Smooth muscle cell (in vitro differentiated cells): ENCODE measurements around the gene RAB11FIP3. TPM values are rescaled to one million over a fixed set of nuclear protein-coding genes. Genes with fewer than 3 reads are reported as not detected.
A peak's percentile ranks its signal among the peaks of the same experiment; 100 is the strongest.

ENCODE experiments used
- DNase-seq: peaks from one replicate; lab custom pipeline; 2025; ENCODE audit not compliant: unreplicated experiment; lab: John Stamatoyannopoulos, UW
- H2AFZ ChIP-seq: fragments of 200-600 bp; sonication (generic); 2 replicates; pipeline ENCODE4 v1.6.0; 2016; ENCODE audit warnings: antibody characterized with exemption, low read depth, mild to moderate bottlenecking
- H3F3A ChIP-seq: fragments of 200-600 bp; sonication (generic); 2 replicates; pipeline ENCODE4 v1.6.0; 2017; ENCODE audit warnings: antibody characterized with exemption, low read depth
- H3K27ac ChIP-seq: fragments of 200-600 bp; sonication (generic); 2 replicates; pipeline ENCODE4 v1.5.1; 2016; ENCODE audit warnings: low read depth, mild to moderate bottlenecking
- H3K27me3 ChIP-seq: fragments of 200-600 bp; sonication (generic); 2 replicates; pipeline ENCODE4 v1.6.1; 2016; ENCODE audit warnings: low read depth, mild to moderate bottlenecking
- H3K36me3 ChIP-seq: fragments of 200-600 bp; sonication (generic); 2 replicates; pipeline ENCODE4 v1.5.1; 2016; ENCODE audit warnings: low read depth
- H3K4me1 ChIP-seq: fragments of 200-600 bp; sonication (generic); 2 replicates; pipeline ENCODE4 v1.5.1; 2016; ENCODE audit warnings: low read depth
- H3K4me2 ChIP-seq: fragments of 200-600 bp; sonication (generic); 2 replicates; pipeline ENCODE4 v1.6.0; 2016; ENCODE audit warnings: mild to moderate bottlenecking
- H3K4me3 ChIP-seq: fragments of 200-600 bp; sonication (generic); 2 replicates; pipeline ENCODE4 v1.5.1; 2016; ENCODE audit warnings: mild to moderate bottlenecking
- H3K79me2 ChIP-seq: fragments of 200-600 bp; sonication (generic); 2 replicates; pipeline ENCODE4 v1.6.0; 2016; ENCODE audit warnings: low read depth, mild to moderate bottlenecking
- H3K9ac ChIP-seq: fragments of 200-600 bp; sonication (generic); 2 replicates; pipeline ENCODE4 v1.6.0; 2016; ENCODE audit warnings: low read depth
- H3K9me3 ChIP-seq: fragments of 200-600 bp; sonication (generic); replicated peaks from 2 replicates; pipeline ENCODE4 v1.5.1; 2016; ENCODE audit warnings: low read depth
- H4K20me1 ChIP-seq: fragments of 200-600 bp; sonication (generic); 2 replicates; pipeline ENCODE4 v1.6.0; 2016; ENCODE audit warnings: low read depth
- WGBS: methylation state at CpG from one replicate; pipeline ENCODE4 v1.1.7; 2016; ENCODE audit warnings: low lambda C conversion rate; 5-methylcytosine and 5-hydroxymethylcytosine counted together
- polyA plus RNA-seq: library from polyadenylated mRNA; unstranded; fragments of >200 nt; fragmentation: Nextera tagmentation; extraction: Ambion mirVana; gene quantifications from 2 replicates; pipeline ENCODE4 v1.2.1, GENCODE V29; 2016
- total RNA-seq: library from RNA; depleted of rRNA; stranded (reverse); fragments of >200 nt; gene quantifications from 2 replicates; pipeline ENCODE4 v1.2.3, GENCODE V29; 2014
- TF ChIP-seq, protein P1 (sequence below): fragments of 200-600 bp; sonication (generic); IDR thresholded peaks from 2 replicates; pipeline ENCODE4 v1.5.1; 2017; ENCODE audit warnings: borderline replicate concordance, mild to moderate bottlenecking, antibody characterized with exemption; ENCODE audit not compliant: insufficient read depth, poor library complexity, severe bottlenecking

The RAB11FIP3 gene
- total and polyA plus RNA-seq, 2 experiments from 2014 or later = 19.5 to 20.4 TPM

GRCh38 chr16:424033-424622 lies 1.3 kb upstream of the RAB11FIP3 start:
- peak; percentile 52 for DNase-seq
- WGBS = 15% methylated on average over 20 of the region's 20 CpGs
- H3F3A ChIP-seq = peaks cover 10% of the 10 kb centered on the region
- no peaks in the 10 kb centered on the region for H3K36me3 ChIP-seq
- H3K4me2 ChIP-seq = peak overlapping the region; percentile 95
- H3K9ac ChIP-seq = no peak overlapping the region
- peak overlapping the region; percentile 68 for H2AFZ ChIP-seq
- H3K79me2 ChIP-seq = peaks cover 29% of the 10 kb centered on the region
- TF ChIP-seq, protein P1, sequence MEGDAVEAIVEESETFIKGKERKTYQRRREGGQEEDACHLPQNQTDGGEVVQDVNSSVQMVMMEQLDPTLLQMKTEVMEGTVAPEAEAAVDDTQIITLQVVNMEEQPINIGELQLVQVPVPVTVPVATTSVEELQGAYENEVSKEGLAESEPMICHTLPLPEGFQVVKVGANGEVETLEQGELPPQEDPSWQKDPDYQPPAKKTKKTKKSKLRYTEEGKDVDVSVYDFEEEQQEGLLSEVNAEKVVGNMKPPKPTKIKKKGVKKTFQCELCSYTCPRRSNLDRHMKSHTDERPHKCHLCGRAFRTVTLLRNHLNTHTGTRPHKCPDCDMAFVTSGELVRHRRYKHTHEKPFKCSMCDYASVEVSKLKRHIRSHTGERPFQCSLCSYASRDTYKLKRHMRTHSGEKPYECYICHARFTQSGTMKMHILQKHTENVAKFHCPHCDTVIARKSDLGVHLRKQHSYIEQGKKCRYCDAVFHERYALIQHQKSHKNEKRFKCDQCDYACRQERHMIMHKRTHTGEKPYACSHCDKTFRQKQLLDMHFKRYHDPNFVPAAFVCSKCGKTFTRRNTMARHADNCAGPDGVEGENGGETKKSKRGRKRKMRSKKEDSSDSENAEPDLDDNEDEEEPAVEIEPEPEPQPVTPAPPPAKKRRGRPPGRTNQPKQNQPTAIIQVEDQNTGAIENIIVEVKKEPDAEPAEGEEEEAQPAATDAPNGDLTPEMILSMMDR = no peak
- peaks cover 30% of the 10 kb centered on the region for H4K20me1 ChIP-seq
- peak overlapping the region; percentile 58 for H3K4me3 ChIP-seq
- H3K27me3 ChIP-seq = no peaks in the 10 kb centered on the region
- H3K9me3 ChIP-seq = no peaks in the 10 kb centered on the region
- H3K4me1 ChIP-seq = peaks cover 14% of the 10 kb centered on the region
- H3K27ac ChIP-seq = peak overlapping the region; percentile 68

GRCh38 chr16:424623-425081 lies 797 bp upstream of the RAB11FIP3 start:
- 20% methylated on average over 31 of the region's 31 CpGs for WGBS
- TF ChIP-seq, protein P1 = no peak
- Histone ChIP-seq H3K9ac (peak overlapping the region; percentile 79), H3K4me1 (peaks cover 14% of the 10 kb centered on the region), H3K4me3 (peak overlapping the region; percentile 58), H4K20me1 (peaks cover 35% of the 10 kb centered on the region), H2AFZ (peak overlapping the region; percentile 68), H3K9me3 (no peaks in the 10 kb centered on the region), H3K27ac (peak overlapping the region; percentile 68), H3F3A (peaks cover 10% of the 10 kb centered on the region), H3K79me2 (peaks cover 30% of the 10 kb centered on the region), H3K4me2 (peak overlapping the region; percentile 95), H3K36me3 (no peaks in the 10 kb centered on the region), H3K27me3 (no peaks in the 10 kb centered on the region)
- DNase-seq = peak; percentile 57

DNA sequence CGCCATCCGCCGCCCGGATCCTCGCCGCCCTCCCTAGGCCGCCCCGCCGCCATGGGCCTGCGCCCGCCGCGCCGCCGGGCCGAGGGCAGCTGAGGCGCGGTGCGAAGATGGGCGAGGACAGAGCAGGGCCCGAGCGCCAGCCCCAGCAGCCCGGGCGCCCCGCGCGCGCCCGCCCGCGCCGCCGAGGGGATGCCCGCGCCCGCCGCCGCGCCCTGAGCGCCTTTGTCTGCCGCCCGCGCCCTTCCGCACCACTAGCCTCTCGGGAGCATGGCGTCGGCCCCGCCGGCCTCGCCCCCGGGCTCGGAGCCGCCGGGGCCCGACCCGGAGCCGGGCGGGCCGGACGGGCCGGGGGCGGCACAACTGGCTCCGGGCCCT lies 278 bp downstream of the RAB11FIP3 start:
- WGBS = 0% methylated on average over 39 of the region's 63 CpGs
- TF ChIP-seq, protein P1 = no peak
- no peaks in the 10 kb centered on the region for H3K27me3 ChIP-seq
- peak overlapping the region; percentile 68 for H3K27ac ChIP-seq
- no peak overlapping the region for H2AFZ ChIP-seq
- H3K9me3 ChIP-seq = no peaks in the 10 kb centered on the region
- H3K4me2 ChIP-seq = peak overlapping the region; percentile 95
- H3F3A ChIP-seq = peaks cover 10% of the 10 kb centered on the region
- peak overlapping the region; percentile 58 for H3K4me3 ChIP-seq
- no peaks in the 10 kb centered on the region for H3K36me3 ChIP-seq
- peaks cover 37% of the 10 kb centered on the region for H3K79me2 ChIP-seq
- DNase-seq = no peak
- H3K9ac ChIP-seq = no peak overlapping the region
- peaks cover 14% of the 10 kb centered on the region for H3K4me1 ChIP-seq
- H4K20me1 ChIP-seq = peaks cover 46% of the 10 kb centered on the region
